Measurements from ENCODE around the gene ARF5.

DNA sequence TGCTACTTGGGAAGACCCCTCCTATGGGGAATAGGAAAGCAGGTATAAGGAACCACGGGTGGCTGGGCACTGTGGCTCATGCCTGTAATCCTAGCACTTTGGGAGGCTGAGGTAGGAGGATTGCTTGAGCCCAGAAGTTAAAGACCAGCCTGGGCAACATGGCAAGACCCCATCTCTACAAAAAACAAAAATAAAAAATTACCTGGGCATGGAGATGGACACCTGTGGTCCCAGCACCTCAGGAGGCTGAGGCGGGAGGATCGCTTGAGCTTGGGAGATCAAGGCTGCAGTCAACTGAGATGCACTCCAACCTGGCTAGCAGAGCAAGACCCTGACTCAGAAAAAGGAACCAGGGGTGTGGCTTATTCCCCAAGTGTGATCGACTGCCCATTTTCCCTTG, 4.3 kb downstream of the ARF5 start:
- TF ChIP-seq, protein P1, sequence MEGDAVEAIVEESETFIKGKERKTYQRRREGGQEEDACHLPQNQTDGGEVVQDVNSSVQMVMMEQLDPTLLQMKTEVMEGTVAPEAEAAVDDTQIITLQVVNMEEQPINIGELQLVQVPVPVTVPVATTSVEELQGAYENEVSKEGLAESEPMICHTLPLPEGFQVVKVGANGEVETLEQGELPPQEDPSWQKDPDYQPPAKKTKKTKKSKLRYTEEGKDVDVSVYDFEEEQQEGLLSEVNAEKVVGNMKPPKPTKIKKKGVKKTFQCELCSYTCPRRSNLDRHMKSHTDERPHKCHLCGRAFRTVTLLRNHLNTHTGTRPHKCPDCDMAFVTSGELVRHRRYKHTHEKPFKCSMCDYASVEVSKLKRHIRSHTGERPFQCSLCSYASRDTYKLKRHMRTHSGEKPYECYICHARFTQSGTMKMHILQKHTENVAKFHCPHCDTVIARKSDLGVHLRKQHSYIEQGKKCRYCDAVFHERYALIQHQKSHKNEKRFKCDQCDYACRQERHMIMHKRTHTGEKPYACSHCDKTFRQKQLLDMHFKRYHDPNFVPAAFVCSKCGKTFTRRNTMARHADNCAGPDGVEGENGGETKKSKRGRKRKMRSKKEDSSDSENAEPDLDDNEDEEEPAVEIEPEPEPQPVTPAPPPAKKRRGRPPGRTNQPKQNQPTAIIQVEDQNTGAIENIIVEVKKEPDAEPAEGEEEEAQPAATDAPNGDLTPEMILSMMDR (IDR thresholded peaks at IDR 0.05; ENCODE audit: borderline replicate concordance, extremely low read depth, low read length, poor library complexity, severe bottlenecking): no peak
- TF ChIP-seq EZH2 (IDR thresholded peaks at IDR 0.05; ENCODE audit: borderline replicate concordance, low read depth, low read length, severe bottlenecking): no peak

All from DND-41 (cell line).